Measurements from ENCODE around the gene POMT1. TPM values are rescaled to one million over a fixed set of nuclear protein-coding genes. Genes with fewer than 3 reads are reported as not detected.

Gene POMT1
- total RNA-seq, 2 experiments from 2014 or later, result 50.1 to 50.5 TPM

DNA sequence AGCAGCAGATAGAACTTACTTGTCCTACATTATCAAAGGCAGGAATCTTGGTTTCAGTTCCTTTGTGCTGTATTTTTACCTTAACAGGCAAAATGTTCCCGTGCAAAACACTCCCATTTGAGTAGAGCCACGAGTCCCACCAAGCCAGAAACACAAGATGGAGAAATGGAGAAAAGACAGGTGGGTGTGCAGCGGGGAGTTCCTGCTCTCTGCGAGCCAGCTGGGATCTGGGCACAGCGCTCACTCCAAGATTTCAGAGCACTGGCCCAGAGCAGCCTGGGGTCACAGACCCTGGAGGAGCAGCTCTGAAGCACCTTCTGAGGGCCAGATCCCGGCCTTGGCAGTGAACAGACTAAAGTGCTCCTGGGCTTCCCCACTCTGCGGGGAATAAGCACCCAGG, 25.5 kb downstream of the POMT1 start:
- Histone ChIP-seq H3K4me1 (ENCODE audit: insufficient read depth, low read length) (peaks cover 20% of the 10 kb centered on the region), H3K9me3 (ENCODE audit: control insufficient read depth in 1 of 2, insufficient read depth in 1 of 2, low read length in 2 of 2) (no peaks in the 10 kb centered on the region), H3K27me3 (ENCODE audit: control insufficient read depth in 1 of 2, insufficient read depth in 2 of 2, low read length in 2 of 2) (no peaks in the 10 kb centered on the region), H3K27ac (ENCODE audit: low read depth in 1 of 2, low read length in 2 of 2) (no peak overlapping the region), H3K4me3 (ENCODE audit: low read length) (no peak overlapping the region), H3K36me3 (ENCODE audit: insufficient read depth, low read length) (peaks cover 63% of the 10 kb centered on the region)
- peak overlapping the region; percentile 78 for H3K4me3 Mint-ChIP-seq
- ChIA-PET POLR2A (no interaction called here), CTCF (no interaction called here)
- no peaks in the 10 kb centered on the region for H3K27me3 Mint-ChIP-seq
- H3K36me3 Mint-ChIP-seq (ENCODE audit: low read depth), result peaks cover 48% of the 10 kb centered on the region
- peaks cover 24% of the 10 kb centered on the region for H3K4me1 Mint-ChIP-seq (ENCODE audit: low read depth)
- TF ChIP-seq, protein P1, sequence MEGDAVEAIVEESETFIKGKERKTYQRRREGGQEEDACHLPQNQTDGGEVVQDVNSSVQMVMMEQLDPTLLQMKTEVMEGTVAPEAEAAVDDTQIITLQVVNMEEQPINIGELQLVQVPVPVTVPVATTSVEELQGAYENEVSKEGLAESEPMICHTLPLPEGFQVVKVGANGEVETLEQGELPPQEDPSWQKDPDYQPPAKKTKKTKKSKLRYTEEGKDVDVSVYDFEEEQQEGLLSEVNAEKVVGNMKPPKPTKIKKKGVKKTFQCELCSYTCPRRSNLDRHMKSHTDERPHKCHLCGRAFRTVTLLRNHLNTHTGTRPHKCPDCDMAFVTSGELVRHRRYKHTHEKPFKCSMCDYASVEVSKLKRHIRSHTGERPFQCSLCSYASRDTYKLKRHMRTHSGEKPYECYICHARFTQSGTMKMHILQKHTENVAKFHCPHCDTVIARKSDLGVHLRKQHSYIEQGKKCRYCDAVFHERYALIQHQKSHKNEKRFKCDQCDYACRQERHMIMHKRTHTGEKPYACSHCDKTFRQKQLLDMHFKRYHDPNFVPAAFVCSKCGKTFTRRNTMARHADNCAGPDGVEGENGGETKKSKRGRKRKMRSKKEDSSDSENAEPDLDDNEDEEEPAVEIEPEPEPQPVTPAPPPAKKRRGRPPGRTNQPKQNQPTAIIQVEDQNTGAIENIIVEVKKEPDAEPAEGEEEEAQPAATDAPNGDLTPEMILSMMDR (IDR thresholded peaks at IDR 0.05), result no peak
- intact Hi-C loops (cut with DNase I, micrococcal nuclease), result no loop called here
- peak overlapping the region; percentile 51 for H3K27ac Mint-ChIP-seq
- no peaks in the 10 kb centered on the region for H3K9me3 Mint-ChIP-seq
- ATAC-seq (ENCODE audit: poor library complexity), result no peak
- no peak for DNase-seq

GRCh38 chr9:131528886-131529505, 26.3 kb downstream of the POMT1 start:
- no peak overlapping the region for H3K27ac ChIP-seq (ENCODE audit: low read depth in 1 of 2, low read length in 2 of 2)
- Mint-ChIP-seq H3K36me3 (ENCODE audit: low read depth) (peaks cover 41% of the 10 kb centered on the region), H3K4me3 (peak overlapping the region; percentile 78), H3K27ac (no peak overlapping the region), H3K4me1 (ENCODE audit: low read depth) (peaks cover 24% of the 10 kb centered on the region), H3K27me3 (no peaks in the 10 kb centered on the region), H3K9me3 (no peaks in the 10 kb centered on the region)
- CTCF ChIA-PET, result no interaction called here
- peaks cover 55% of the 10 kb centered on the region for H3K36me3 ChIP-seq (ENCODE audit: insufficient read depth, low read length)
- ATAC-seq (ENCODE audit: poor library complexity) (no peak), DNase-seq (no peak)
- intact Hi-C loops (cut with DNase I, micrococcal nuclease), result no loop called here
- POLR2A ChIA-PET, result no interaction called here
- H3K9me3 ChIP-seq (ENCODE audit: control insufficient read depth in 1 of 2, insufficient read depth in 1 of 2, low read length in 2 of 2), result no peaks in the 10 kb centered on the region
- H3K27me3 ChIP-seq (ENCODE audit: control insufficient read depth in 1 of 2, insufficient read depth in 2 of 2, low read length in 2 of 2), result no peaks in the 10 kb centered on the region
- no peak overlapping the region for H3K4me3 ChIP-seq (ENCODE audit: low read length)
- H3K4me1 ChIP-seq (ENCODE audit: insufficient read depth, low read length), result peaks cover 23% of the 10 kb centered on the region
- TF ChIP-seq, protein P1 (IDR thresholded peaks at IDR 0.05), result no peak

- peaks cover 31% of the 10 kb centered on the region for H3K4me1 ChIP-seq (ENCODE audit: insufficient read depth, low read length)
- H3K9me3 ChIP-seq (ENCODE audit: control insufficient read depth in 1 of 2, insufficient read depth in 1 of 2, low read length in 2 of 2), result no peaks in the 10 kb centered on the region
- POLR2A ChIA-PET, result no interaction called here
- H3K36me3 ChIP-seq (ENCODE audit: insufficient read depth, low read length), result peaks cover 47% of the 10 kb centered on the region
- Mint-ChIP-seq H3K4me3 (peak overlapping the region; percentile 85), H3K36me3 (ENCODE audit: low read depth) (peaks cover 33% of the 10 kb centered on the region), H3K27me3 (no peaks in the 10 kb centered on the region), H3K27ac (no peak overlapping the region), H3K9me3 (no peaks in the 10 kb centered on the region), H3K4me1 (ENCODE audit: low read depth) (peaks cover 33% of the 10 kb centered on the region)
- H3K4me3 ChIP-seq (ENCODE audit: low read length), result peak overlapping the region; percentile 72
- intact Hi-C loops (cut with DNase I, micrococcal nuclease), result loop anchor here in 1 of 2 experiments (1.0 to 10.0 kb wide), 3 partner anchors 27 to 555 kb away; no protein-coding TSS in a partner anchor
- DNase-seq (no peak), ATAC-seq (ENCODE audit: poor library complexity) (no peak)
- H3K27ac ChIP-seq (ENCODE audit: low read depth in 1 of 2, low read length in 2 of 2), result peak overlapping the region in 1 of 2 donors; percentile 44
- TF ChIP-seq, protein P1 (IDR thresholded peaks at IDR 0.05), result no peak
- CTCF ChIA-PET, result no interaction called here
- H3K27me3 ChIP-seq (ENCODE audit: control insufficient read depth in 1 of 2, insufficient read depth in 2 of 2, low read length in 2 of 2), result no peaks in the 10 kb centered on the region
Measured at GRCh38 chr9:131529597-131530545, 27.2 kb downstream of the POMT1 start.

Measured in CD4-positive, alpha-beta T cell (primary cell).